T-helper 17 cell (primary cell): Measurements from ENCODE around the gene PTPMT1. TPM values are rescaled to one million over a fixed set of nuclear protein-coding genes. Genes with fewer than 3 reads are reported as not detected.

Experiments
- ATAC-seq: fragments of 150-1000 bp; cut with Tn5 transposase; 2 replicates; pipeline ENCODE4 v1.10.0; 2021; ENCODE audit warnings: mild to moderate bottlenecking, moderate library complexity
- DNase-seq, 3 donors: peaks; one replicate each; pipeline versions ENCODE4 v3.0.0 to v3.0.0-alpha.2; 2020 to 2021
- H3K9me3 ChIP-seq: one replicate; pipeline ENCODE4 v1.7.0; 2013; ENCODE audit warnings: low read length, mild to moderate bottlenecking; ENCODE audit not compliant: control insufficient read depth, poor library complexity, severe bottlenecking
- H3K27ac Mint-ChIP-seq: one replicate; pipeline ENCODE4 v1.8.0; 2022; ENCODE audit warnings: mild to moderate bottlenecking, moderate library complexity, mixed read lengths
- H3K27me3 Mint-ChIP-seq: one replicate; pipeline ENCODE4 v1.8.0; 2022; ENCODE audit warnings: mixed read lengths
- H3K36me3 Mint-ChIP-seq: one replicate; pipeline ENCODE4 v1.8.0; 2022; ENCODE audit warnings: low read depth, mixed read lengths
- H3K4me1 Mint-ChIP-seq: one replicate; pipeline ENCODE4 v1.8.0; 2022; ENCODE audit warnings: mild to moderate bottlenecking, mixed read lengths
- H3K4me3 Mint-ChIP-seq: one replicate; pipeline ENCODE4 v1.8.0; 2022; ENCODE audit warnings: mild to moderate bottlenecking, moderate library complexity, mixed read lengths
- total RNA-seq, 4 donors: library from RNA in 2 of 4; stranded (reverse) in 2 of 4; gene quantifications; one replicate each; pipeline ENCODE4 v1.2.3 and lab custom pipeline; 2022 to 2026

Gene PTPMT1
- total RNA-seq, 2 donors from 2014 or later, result 19.2 to 23.8 TPM

DNA sequence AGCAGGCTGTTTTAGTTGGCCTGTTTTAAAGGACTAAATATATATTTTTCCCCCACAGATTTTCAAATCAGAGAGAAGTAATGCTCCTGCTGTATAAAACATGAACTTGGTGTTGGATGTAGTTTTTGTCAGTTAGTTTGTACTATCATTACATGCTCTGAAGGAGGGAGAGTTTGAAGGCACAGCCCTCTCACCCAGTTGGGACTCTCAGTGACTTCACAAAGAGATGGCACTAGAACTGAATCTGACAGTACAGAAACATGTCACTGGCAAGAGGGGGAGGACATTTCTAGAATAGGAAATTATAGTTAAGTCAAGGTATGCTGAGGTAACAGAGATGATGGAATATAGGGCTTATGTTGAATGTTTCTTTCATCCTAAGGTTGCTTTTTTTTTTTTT lies 49.9 kb downstream of the PTPMT1 start:
- H3K9me3 ChIP-seq, result no peaks in the 10 kb centered on the region
- Mint-ChIP-seq H3K36me3 (peaks cover 3% of the 10 kb centered on the region), H3K27me3 (no peaks in the 10 kb centered on the region), H3K4me3 (no peak overlapping the region), H3K4me1 (no peaks in the 10 kb centered on the region), H3K27ac (no peak overlapping the region)
- no peak for DNase-seq
- no peak for ATAC-seq

- H3K9me3 ChIP-seq, result no peaks in the 10 kb centered on the region
- no peak for DNase-seq
- Mint-ChIP-seq H3K4me1 (no peaks in the 10 kb centered on the region), H3K27me3 (no peaks in the 10 kb centered on the region), H3K36me3 (peaks cover 3% of the 10 kb centered on the region), H3K4me3 (no peak overlapping the region), H3K27ac (no peak overlapping the region)
- no peak for ATAC-seq
Measured at GRCh38 chr11:47616726-47617416, 51.5 kb downstream of the PTPMT1 start.

DNA sequence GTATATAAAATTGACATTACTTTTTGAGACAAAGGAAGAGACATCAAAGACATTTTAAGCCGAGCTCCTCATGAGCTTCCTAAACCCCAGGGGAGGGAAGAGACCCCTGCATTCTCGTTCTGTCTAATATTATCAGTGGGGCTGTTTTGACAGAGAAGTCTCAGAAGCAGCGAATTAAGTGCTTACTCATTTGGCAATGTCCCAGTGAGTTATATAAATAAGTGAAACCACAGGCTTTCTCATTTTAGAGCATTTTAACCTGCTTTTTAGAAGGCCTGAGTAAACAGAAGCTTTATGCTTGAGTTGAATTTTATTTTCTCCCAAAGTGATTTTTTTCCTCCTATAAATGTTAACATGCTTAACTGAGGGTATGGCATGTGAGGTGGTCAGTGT lies 52.0 kb downstream of the PTPMT1 start:
- no peaks in the 10 kb centered on the region for H3K9me3 ChIP-seq
- no peak for DNase-seq
- Mint-ChIP-seq H3K27ac (no peak overlapping the region), H3K4me3 (no peak overlapping the region), H3K36me3 (peaks cover 3% of the 10 kb centered on the region), H3K4me1 (no peaks in the 10 kb centered on the region), H3K27me3 (no peaks in the 10 kb centered on the region)
- ATAC-seq, result no peak

DNA sequence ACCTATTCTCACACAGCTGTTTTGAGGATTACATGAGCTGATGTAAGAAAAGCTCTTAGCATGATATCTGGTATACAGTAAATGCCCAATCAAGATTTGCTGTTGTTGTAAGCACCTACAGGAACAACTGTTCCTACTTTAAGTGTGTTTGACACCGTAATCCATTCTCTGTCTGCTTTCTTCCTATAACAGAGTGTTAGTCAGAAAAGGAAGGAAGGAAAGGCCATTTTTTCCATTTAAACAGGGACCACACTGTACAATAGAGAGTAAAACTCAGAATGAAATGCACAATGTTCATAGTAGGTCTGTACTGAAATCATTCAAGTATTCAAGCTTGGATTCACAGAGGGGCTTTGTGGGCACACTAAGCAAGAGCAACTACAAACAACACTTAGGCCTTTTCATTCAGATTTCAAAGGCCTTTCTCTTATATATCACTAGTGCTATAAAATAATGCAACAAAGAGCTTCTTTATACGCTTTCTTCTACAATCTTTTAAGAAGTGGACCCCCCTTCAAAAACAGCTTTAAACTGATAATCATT lies 55.5 kb downstream of the PTPMT1 start:
- no peak overlapping the region for H3K27ac Mint-ChIP-seq
- H3K36me3 Mint-ChIP-seq, result peaks cover 5% of the 10 kb centered on the region

More for the DNA sequence above, 55.5 kb downstream of the PTPMT1 start:
- H3K9me3 ChIP-seq, result no peaks in the 10 kb centered on the region
- DNase-seq (no peak), ATAC-seq (no peak)
- H3K4me3 Mint-ChIP-seq, result no peak overlapping the region
- H3K27me3 Mint-ChIP-seq, result no peaks in the 10 kb centered on the region
- peaks cover 2% of the 10 kb centered on the region for H3K4me1 Mint-ChIP-seq

Other genes with a start within 250 kb of the PTPMT1 start
- under 1 TPM in 1 of 2 donors, not detected in 1; 0.10 TPM for gene MYBPC3, start 212.9 kb upstream of the PTPMT1 start, total RNA-seq
- 10 to 100 TPM in 1 of 2 donors, 1 to 10 TPM in 1; 4.9 to 14.9 TPM for gene SPI1, start 187.1 kb upstream of the PTPMT1 start, total RNA-seq
- 10 to 100 TPM; 31.6 to 31.8 TPM for gene SLC39A13, start 157.0 kb upstream of the PTPMT1 start, total RNA-seq
- 10 to 100 TPM; 47.8 to 55.2 TPM for gene PSMC3, start 139.2 kb upstream of the PTPMT1 start, total RNA-seq
- gene RAPSN, start 116.5 kb upstream of the PTPMT1 start, total RNA-seq, result 1 to 10 TPM; 3.0 to 3.1 TPM
- 100 to 1,000 TPM; 113 to 127 TPM for gene CELF1, start 12.5 kb upstream of the PTPMT1 start, total RNA-seq
- gene KBTBD4, start 13.4 kb downstream of the PTPMT1 start, total RNA-seq, result 10 to 100 TPM; 20.0 to 23.7 TPM
- gene NDUFS3, start 13.5 kb downstream of the PTPMT1 start, total RNA-seq, result 10 to 100 TPM; 90.6 to 92.4 TPM
- under 1 TPM; 0.23 to 0.47 TPM for gene FAM180B, start 21.1 kb downstream of the PTPMT1 start, total RNA-seq
- 1 to 10 TPM; 1.1 to 1.6 TPM for gene C1QTNF4, start 28.8 kb downstream of the PTPMT1 start, total RNA-seq
- gene MTCH2, start 77.0 kb downstream of the PTPMT1 start, total RNA-seq, result 10 to 100 TPM; 19.9 to 22.5 TPM
- gene AGBL2, start 149.8 kb downstream of the PTPMT1 start, total RNA-seq, result 1 to 10 TPM; 5.8 to 8.2 TPM
- 100 to 1,000 TPM; 252 to 261 TPM for gene FNBP4, start 201.7 kb downstream of the PTPMT1 start, total RNA-seq